Activated CD8-positive, alpha-beta memory T cell treated with anti-CD3 and anti-CD28 coated beads, Interleukin-2, amount 50 U/mL, for 1 hour (primary cell): ENCODE data around the gene SNRPD3.
"Not testable (repeated sequence)": the region's sequence is repeated elsewhere in the genome, so short reads cannot be mapped to it uniquely, and the experiment has no call there.

Experiments used
- DNase-seq: peaks from one replicate; pipeline ENCODE4 v3.0.0-alpha.2; 2020; ENCODE audit errors: extremely low read depth

The SNRPD3 gene

GRCh38 chr22:24592058-24592850 lies 36.5 kb downstream of the SNRPD3 start:
- no peak for DNase-seq

GRCh38 chr22:24592851-24593558 lies 37.2 kb downstream of the SNRPD3 start, which contains the start of gene LRRC75B:
Gene LRRC75B (minus strand): TSS chr22:24593073. CDS start chr22:24593039, 34 bp downstream.
- no peak for DNase-seq

GRCh38 chr22:24593559-24593835 lies 37.7 kb downstream of the SNRPD3 start:
- DNase-seq: not testable (repeated sequence)

- DNase-seq: no peak
Observed at GRCh38 chr22:24593836-24594568, 38.2 kb downstream of the SNRPD3 start.

- DNase-seq: no peak
Observed at GRCh38 chr22:24594569-24595120, 38.8 kb downstream of the SNRPD3 start.

- no peak for DNase-seq
Observed at GRCh38 chr22:24595228-24595627, 39.4 kb downstream of the SNRPD3 start.

GRCh38 chr22:24595863-24596262 lies 40.1 kb downstream of the SNRPD3 start:
- DNase-seq: no peak

- DNase-seq: not testable (repeated sequence)
Observed at GRCh38 chr22:24597076-24597475, 41.3 kb downstream of the SNRPD3 start.

- no peak for DNase-seq
Observed at GRCh38 chr22:24599514-24599913, 43.7 kb downstream of the SNRPD3 start.

- not testable (repeated sequence) for DNase-seq
Observed at GRCh38 chr22:24599958-24600715, 44.3 kb downstream of the SNRPD3 start.

GRCh38 chr22:24601217-24602104 lies 45.7 kb downstream of the SNRPD3 start:
- DNase-seq: no peak

GRCh38 chr22:24602105-24602749 lies 46.4 kb downstream of the SNRPD3 start:
- DNase-seq: not testable (repeated sequence)

GRCh38 chr22:24602847-24603769 lies 47.3 kb downstream of the SNRPD3 start, which contains the start of gene GGT1:
Gene GGT1 (plus strand): TSS chr22:24603193. CDS start chr22:24611082, 7,889 bp downstream.
- DNase-seq: not testable (repeated sequence)

- not testable (repeated sequence) for DNase-seq
Observed at GRCh38 chr22:24603770-24604629, 48.2 kb downstream of the SNRPD3 start.

GRCh38 chr22:24606340-24606739 lies 50.5 kb downstream of the SNRPD3 start:
- not testable (repeated sequence) for DNase-seq

GRCh38 chr22:24607429-24607983 lies 51.7 kb downstream of the SNRPD3 start:
- not testable (repeated sequence) for DNase-seq

- DNase-seq: not testable (repeated sequence)
Observed at GRCh38 chr22:24608327-24608726, 52.5 kb downstream of the SNRPD3 start.
